ENCODE data around the gene USP31.
A peak's percentile ranks its signal among the peaks of the same experiment; 100 is the strongest.

USP31 gene

GRCh38 chr16:23092072-23092800 lies 57.0 kb downstream of the USP31 start:
- no peak for DNase-seq

- DNase-seq, result no peak
These were observed 60.1 kb downstream of the USP31 start for GRCh38 chr16:23089111-23089510.

- DNase-seq, result no peak
These were observed 61.2 kb downstream of the USP31 start for GRCh38 chr16:23088018-23088417.

- DNase-seq, result no peak
These were observed 63.3 kb downstream of the USP31 start for GRCh38 chr16:23085949-23086348.

GRCh38 chr16:23082161-23082788 lies 67.0 kb downstream of the USP31 start:
- DNase-seq, result no peak

GRCh38 chr16:23081675-23082119 lies 67.6 kb downstream of the USP31 start:
- DNase-seq, result no peak

- DNase-seq, result no peak
These were observed 68.5 kb downstream of the USP31 start for GRCh38 chr16:23080747-23081146.

- DNase-seq, result peak; percentile 72
These were observed 68.9 kb downstream of the USP31 start for GRCh38 chr16:23080329-23080728.

- peak; percentile 18 for DNase-seq
These were observed 69.5 kb downstream of the USP31 start for GRCh38 chr16:23079675-23080301.

GRCh38 chr16:23074423-23074822 lies 74.8 kb downstream of the USP31 start:
- DNase-seq, result no peak

- peak; percentile 6 for DNase-seq
These were observed 76.3 kb downstream of the USP31 start for GRCh38 chr16:23072769-23073549.

- DNase-seq, result no peak
These were observed 77.1 kb downstream of the USP31 start for GRCh38 chr16:23072084-23072599.

- DNase-seq, result no peak
These were observed 77.8 kb downstream of the USP31 start for GRCh38 chr16:23071196-23072083.

- no peak for DNase-seq
These were observed 79.4 kb downstream of the USP31 start for GRCh38 chr16:23069844-23070243.

GRCh38 chr16:23068079-23068736 lies 81.0 kb downstream of the USP31 start:
- DNase-seq, result no peak

GRCh38 chr16:23066676-23067075 lies 82.6 kb downstream of the USP31 start:
- no peak for DNase-seq

GRCh38 chr16:23064639-23065038 lies 84.6 kb downstream of the USP31 start:
- DNase-seq, result no peak

GRCh38 chr16:23062524-23062923 lies 86.7 kb downstream of the USP31 start:
- DNase-seq, result no peak

- no peak for DNase-seq
These were observed 87.6 kb downstream of the USP31 start for GRCh38 chr16:23061669-23062068.

- DNase-seq, result peak; percentile 84
These were observed 88.6 kb downstream of the USP31 start for GRCh38 chr16:23060458-23061320.

Data from hematopoietic multipotent progenitor cell treated with erythropoietin and hydrocortisone succinate and interleukin-3 and kit ligand, for 6 days (in vitro differentiated cells).